ENCODE results near the gene ZFP82. TPM values are rescaled to one million over a fixed set of nuclear protein-coding genes. Genes with fewer than 3 reads are reported as not detected.

ZFP82 gene
- total and polyA plus RNA-seq, 2 donors (not counting 1 experiment from before 2014, with no cell fraction given), result 5.6 to 9.2 TPM

- peaks cover 5% of the 10 kb centered on the region for H3K36me3 ChIP-seq (ENCODE audit: control insufficient read depth, insufficient read depth, low read length)
- no peaks in the 10 kb centered on the region for H3K79me2 ChIP-seq (ENCODE audit: control insufficient read depth, insufficient read depth, low read length)
- H3K4me2 ChIP-seq (ENCODE audit: extremely low read depth, insufficient read depth, low read length), result no peak overlapping the region
- H3K9ac ChIP-seq (ENCODE audit: insufficient read depth, low read length), result no peak overlapping the region
- no peak for DNase-seq (ENCODE audit: low read depth in 2 of 2)
- H3K27ac ChIP-seq (ENCODE audit: insufficient read depth, low read length), result no peak overlapping the region
- peaks cover 10% of the 10 kb centered on the region for H3K9me3 ChIP-seq (ENCODE audit: control insufficient read depth, insufficient read depth, low read depth, low read length)
- H3K4me3 ChIP-seq (replicated peaks in 1 of 4; ENCODE audit: control extremely low read depth in 1 of 4, insufficient read depth in 1 of 4, low read depth in 3 of 4, low read length in 4 of 4), result no peak overlapping the region
- H3K4me1 ChIP-seq (ENCODE audit: control insufficient read depth, extremely low read depth, insufficient read depth, low read length), result no peaks in the 10 kb centered on the region
- TF ChIP-seq, protein P1, sequence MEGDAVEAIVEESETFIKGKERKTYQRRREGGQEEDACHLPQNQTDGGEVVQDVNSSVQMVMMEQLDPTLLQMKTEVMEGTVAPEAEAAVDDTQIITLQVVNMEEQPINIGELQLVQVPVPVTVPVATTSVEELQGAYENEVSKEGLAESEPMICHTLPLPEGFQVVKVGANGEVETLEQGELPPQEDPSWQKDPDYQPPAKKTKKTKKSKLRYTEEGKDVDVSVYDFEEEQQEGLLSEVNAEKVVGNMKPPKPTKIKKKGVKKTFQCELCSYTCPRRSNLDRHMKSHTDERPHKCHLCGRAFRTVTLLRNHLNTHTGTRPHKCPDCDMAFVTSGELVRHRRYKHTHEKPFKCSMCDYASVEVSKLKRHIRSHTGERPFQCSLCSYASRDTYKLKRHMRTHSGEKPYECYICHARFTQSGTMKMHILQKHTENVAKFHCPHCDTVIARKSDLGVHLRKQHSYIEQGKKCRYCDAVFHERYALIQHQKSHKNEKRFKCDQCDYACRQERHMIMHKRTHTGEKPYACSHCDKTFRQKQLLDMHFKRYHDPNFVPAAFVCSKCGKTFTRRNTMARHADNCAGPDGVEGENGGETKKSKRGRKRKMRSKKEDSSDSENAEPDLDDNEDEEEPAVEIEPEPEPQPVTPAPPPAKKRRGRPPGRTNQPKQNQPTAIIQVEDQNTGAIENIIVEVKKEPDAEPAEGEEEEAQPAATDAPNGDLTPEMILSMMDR (conservative IDR thresholded peaks at IDR 0.05 in 1 of 2, IDR thresholded peaks at IDR 0.05 in 1 of 2; ENCODE audit: low read depth in 1 of 2, low read length in 2 of 2), result no peak
- no peak for TF ChIP-seq EZH2 (IDR thresholded peaks at IDR 0.05; ENCODE audit: low read length, missing control alignments)
- H3K27me3 ChIP-seq (ENCODE audit: control insufficient read depth, insufficient read depth, low read length), result no peaks in the 10 kb centered on the region
- no peak overlapping the region for H2AFZ ChIP-seq (ENCODE audit: low read length)
- no peaks in the 10 kb centered on the region for H4K20me1 ChIP-seq (ENCODE audit: control insufficient read depth, extremely low read depth, insufficient read depth, low read length)
Measured at GRCh38 chr19:36392916-36393673, 25.3 kb downstream of the ZFP82 start.

DNA sequence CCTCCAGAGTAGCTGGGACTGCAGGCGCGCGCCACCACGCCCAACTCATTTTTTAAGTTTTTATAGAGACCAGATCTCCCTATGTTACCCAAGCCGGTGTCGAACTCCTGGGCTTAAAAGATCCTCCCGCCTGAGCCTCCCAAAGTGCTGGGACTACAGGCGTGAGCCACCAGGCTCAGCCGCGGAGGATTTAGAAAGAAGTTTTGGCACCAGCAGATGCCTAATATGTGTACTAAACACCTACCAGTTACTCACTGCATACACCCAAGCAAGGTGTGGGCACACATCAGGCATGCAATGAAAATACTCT is 39.0 kb downstream of the ZFP82 start:
- no peak overlapping the region for H3K27ac ChIP-seq (ENCODE audit: insufficient read depth, low read length)
- H3K9ac ChIP-seq (ENCODE audit: insufficient read depth, low read length), result no peak overlapping the region
- H3K27me3 ChIP-seq (ENCODE audit: control insufficient read depth, insufficient read depth, low read length), result no peaks in the 10 kb centered on the region
- H2AFZ ChIP-seq (ENCODE audit: low read length), result peak overlapping the region; percentile 90
- no peak for DNase-seq (ENCODE audit: low read depth in 2 of 2)
- no peaks in the 10 kb centered on the region for H3K9me3 ChIP-seq (ENCODE audit: control insufficient read depth, insufficient read depth, low read depth, low read length)
- H3K4me2 ChIP-seq (ENCODE audit: extremely low read depth, insufficient read depth, low read length), result peak overlapping the region; percentile 71
- TF ChIP-seq EZH2 (IDR thresholded peaks at IDR 0.05; ENCODE audit: low read length, missing control alignments), result no peak
- TF ChIP-seq, protein P1 (conservative IDR thresholded peaks at IDR 0.05 in 1 of 2, IDR thresholded peaks at IDR 0.05 in 1 of 2; ENCODE audit: low read depth in 1 of 2, low read length in 2 of 2), result no peak
- no peaks in the 10 kb centered on the region for H3K4me1 ChIP-seq (ENCODE audit: control insufficient read depth, extremely low read depth, insufficient read depth, low read length)
- H3K79me2 ChIP-seq (ENCODE audit: control insufficient read depth, insufficient read depth, low read length), result no peaks in the 10 kb centered on the region
- H4K20me1 ChIP-seq (ENCODE audit: control insufficient read depth, extremely low read depth, insufficient read depth, low read length), result no peaks in the 10 kb centered on the region
- H3K4me3 ChIP-seq (replicated peaks in 1 of 4; ENCODE audit: control extremely low read depth in 1 of 4, insufficient read depth in 1 of 4, low read depth in 3 of 4, low read length in 4 of 4), result peak overlapping the region; percentile 36 to 81 (median 42)
- H3K36me3 ChIP-seq (ENCODE audit: control insufficient read depth, insufficient read depth, low read length), result no peaks in the 10 kb centered on the region

DNA sequence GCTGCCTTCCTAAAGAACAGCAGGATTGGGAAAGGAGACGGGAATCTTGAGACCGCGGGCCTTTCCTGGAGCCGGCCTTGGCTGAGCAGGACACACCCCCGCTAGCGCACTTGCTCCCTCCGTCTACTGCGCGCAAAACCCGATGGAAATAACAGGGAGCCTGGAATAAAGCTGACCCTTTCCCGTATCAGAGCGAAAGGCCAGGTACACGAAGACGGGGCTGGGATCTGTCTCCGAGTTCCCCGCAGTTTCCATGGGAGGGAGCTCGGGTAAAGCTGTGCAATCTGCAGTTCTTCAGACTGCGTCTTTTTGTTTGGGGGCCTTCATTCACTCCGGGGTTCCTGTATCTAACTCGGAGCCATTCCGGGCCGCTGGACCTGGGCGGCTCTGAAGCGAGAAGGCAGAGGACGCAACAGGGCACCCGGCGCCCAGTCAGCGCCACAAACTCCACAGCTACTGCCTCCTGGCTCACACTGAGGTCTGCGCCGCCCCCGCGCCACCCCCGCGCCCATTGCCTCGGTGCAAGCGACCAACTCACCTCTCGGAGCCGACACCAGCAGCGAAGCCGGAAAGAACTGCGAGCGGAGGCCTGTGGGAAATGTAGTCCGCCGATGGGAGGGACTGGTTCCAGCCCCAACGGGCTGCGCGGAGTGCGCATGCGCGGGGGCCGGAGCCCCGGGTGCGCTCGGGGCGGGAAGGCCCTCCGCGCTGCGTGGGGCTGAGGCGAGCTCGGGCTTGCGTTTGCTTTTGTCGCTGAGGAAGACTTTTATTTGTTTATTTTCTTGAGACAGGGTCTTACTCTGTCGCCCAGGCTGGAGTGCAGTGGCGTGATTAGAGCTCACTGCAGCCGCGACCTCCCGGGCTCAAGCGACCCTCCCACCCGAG is 39.6 kb downstream of the ZFP82 start, which contains the start of gene ZFP14:
Gene ZFP14, minus strand, starts transcription at position 577 of the 885 bp plus-strand sequence. CDS start 11,309 bp downstream, outside the sequence.
- peak within 1 kb of the TSS; percentile 84 for H3K4me2 ChIP-seq (ENCODE audit: extremely low read depth, insufficient read depth, low read length)
- H3K27ac ChIP-seq (ENCODE audit: insufficient read depth, low read length), result peak within 1 kb of the TSS; percentile 67
- H3K9me3 ChIP-seq (ENCODE audit: control insufficient read depth, insufficient read depth, low read depth, low read length), result no peaks in the 10 kb centered on the region
- H3K4me1 ChIP-seq (ENCODE audit: control insufficient read depth, extremely low read depth, insufficient read depth, low read length), result no peaks in the 10 kb centered on the region
- peak within 1 kb of the TSS; percentile 90 for H2AFZ ChIP-seq (ENCODE audit: low read length)
- peak within 1 kb of the TSS; percentile 36 to 92 (median 59) for H3K4me3 ChIP-seq (replicated peaks in 1 of 4; ENCODE audit: control extremely low read depth in 1 of 4, insufficient read depth in 1 of 4, low read depth in 3 of 4, low read length in 4 of 4)
- no peaks in the 10 kb centered on the region for H3K36me3 ChIP-seq (ENCODE audit: control insufficient read depth, insufficient read depth, low read length)
- no peaks in the 10 kb centered on the region for H4K20me1 ChIP-seq (ENCODE audit: control insufficient read depth, extremely low read depth, insufficient read depth, low read length)
- H3K79me2 ChIP-seq (ENCODE audit: control insufficient read depth, insufficient read depth, low read length), result no peaks in the 10 kb centered on the region
- no peaks in the 10 kb centered on the region for H3K27me3 ChIP-seq (ENCODE audit: control insufficient read depth, insufficient read depth, low read length)
- peak; percentile 91 to 92 for DNase-seq (ENCODE audit: low read depth in 2 of 2)
- TF ChIP-seq, protein P1 (conservative IDR thresholded peaks at IDR 0.05 in 1 of 2, IDR thresholded peaks at IDR 0.05 in 1 of 2; ENCODE audit: low read depth in 1 of 2, low read length in 2 of 2), result peak in 1 of 2 donors; percentile 37
- TF ChIP-seq EZH2 (IDR thresholded peaks at IDR 0.05; ENCODE audit: low read length, missing control alignments), result no peak
- H3K9ac ChIP-seq (ENCODE audit: insufficient read depth, low read length), result peak within 1 kb of the TSS; percentile 85
